ENCODE data around the gene SCUBE1. TPM values are rescaled to one million over a fixed set of nuclear protein-coding genes. Genes with fewer than 3 reads are reported as not detected.

The SCUBE1 gene
- total RNA-seq, 4 donors from 2014 or later = 0.68 to 6.4 (median 1.7) TPM

- DNase-seq = peak; percentile 35
- peaks cover 4 to 14% (median 9%) of the 10 kb centered on the region in 4 donors for H3K4me1 ChIP-seq
- H3K9me3 ChIP-seq = no peaks in the 10 kb centered on the region
- 55% methylated on average over 12 of the region's 13 CpGs; no CpG with 5 or more reads in 1 of the 2 donors for WGBS, 2 donors (ENCODE audit: low coverage in 1 of 2)
- intact Hi-C loops (cut with DNase I; ENCODE audit: low total_unique reads) (loop anchor here (5.0 to 10.0 kb wide), 2 partner anchors 107 to 1731 kb away; no protein-coding TSS in a partner anchor), in situ Hi-C loops (cut with MboI; ENCODE audit: low pct_ligation_motif_present in 1 of 4, low pct_unique_long_range_greater_than_20kb in 1 of 4, low sequenced_read_pairs in 3 of 4) (loop anchor here in 3 of 4 donors (10.0 kb wide), 3 partner anchors 67 to 107 kb away; partner anchors contain the start of gene SCUBE1 (in 2 of the 3))
- H3K36me3 ChIP-seq = no peaks in the 10 kb centered on the region
- TF ChIP-seq POLR2A (IDR thresholded peaks at IDR 0.05) (no peak), POLR2AphosphoS5 (IDR thresholded peaks at IDR 0.05) (peak in 1 of 3 donors; percentile 11), EP300 (IDR thresholded peaks at IDR 0.05; ENCODE audit: low read depth) (no peak), CTCF (IDR thresholded peaks at IDR 0.05) (no peak)
- no peak overlapping the region for H3K4me3 ChIP-seq
- no peaks in the 10 kb centered on the region for H3K27me3 ChIP-seq
- peak overlapping the region in 1 of 4 donors; percentile 14 for H3K27ac ChIP-seq
Measured at GRCh38 chr22:43277987-43278601, 65.1 kb downstream of the SCUBE1 start.

- peaks cover 4 to 14% (median 9%) of the 10 kb centered on the region in 4 donors for H3K4me1 ChIP-seq
- no peaks in the 10 kb centered on the region for H3K27me3 ChIP-seq
- in situ Hi-C loops (cut with MboI; ENCODE audit: low pct_ligation_motif_present in 1 of 4, low pct_unique_long_range_greater_than_20kb in 1 of 4, low sequenced_read_pairs in 3 of 4) = loop anchor here in 3 of 4 donors (10.0 kb wide), 3 partner anchors 68 to 108 kb away; partner anchors contain the start of gene SCUBE1 (in 2 of the 3)
- no peaks in the 10 kb centered on the region for H3K9me3 ChIP-seq
- no peak for DNase-seq
- no peak overlapping the region for H3K4me3 ChIP-seq
- no peak for TF ChIP-seq EP300 (IDR thresholded peaks at IDR 0.05; ENCODE audit: low read depth)
- TF ChIP-seq POLR2AphosphoS5 (IDR thresholded peaks at IDR 0.05) = no peak
- no peak for TF ChIP-seq POLR2A (IDR thresholded peaks at IDR 0.05)
- no peak for TF ChIP-seq CTCF (IDR thresholded peaks at IDR 0.05)
- intact Hi-C loops (cut with DNase I; ENCODE audit: low total_unique reads) = loop anchor here (5.0 to 10.0 kb wide), 2 partner anchors 108 to 1730 kb away; no protein-coding TSS in a partner anchor
- WGBS, 2 donors (ENCODE audit: low coverage in 1 of 2) = 80 to 97% methylated on average over 2 to 10 of the region's 10 CpGs
- no peaks in the 10 kb centered on the region for H3K36me3 ChIP-seq
- no peak overlapping the region for H3K27ac ChIP-seq
Measured at GRCh38 chr22:43277091-43277490, 66.1 kb downstream of the SCUBE1 start.

- in situ Hi-C loops (cut with MboI; ENCODE audit: low pct_ligation_motif_present in 1 of 4, low pct_unique_long_range_greater_than_20kb in 1 of 4, low sequenced_read_pairs in 3 of 4) (loop anchor here in 3 of 4 donors (10.0 kb wide), 3 partner anchors 68 to 108 kb away; partner anchors contain the start of gene SCUBE1 (in 2 of the 3)), intact Hi-C loops (cut with DNase I; ENCODE audit: low total_unique reads) (loop anchor here (5.0 to 10.0 kb wide), 2 partner anchors 108 to 1729 kb away; no protein-coding TSS in a partner anchor)
- no peak overlapping the region for H3K4me3 ChIP-seq
- H3K9me3 ChIP-seq = no peaks in the 10 kb centered on the region
- WGBS, 2 donors (ENCODE audit: low coverage in 1 of 2) = 89 to 93% methylated on average over 2 to 12 of the region's 12 CpGs
- no peak for DNase-seq
- TF ChIP-seq CTCF (IDR thresholded peaks at IDR 0.05) (no peak), POLR2AphosphoS5 (IDR thresholded peaks at IDR 0.05) (no peak), POLR2A (IDR thresholded peaks at IDR 0.05) (no peak), EP300 (IDR thresholded peaks at IDR 0.05; ENCODE audit: low read depth) (no peak)
- no peaks in the 10 kb centered on the region for H3K36me3 ChIP-seq
- H3K27me3 ChIP-seq = no peaks in the 10 kb centered on the region
- peaks cover 4 to 14% (median 9%) of the 10 kb centered on the region in 4 donors for H3K4me1 ChIP-seq
- no peak overlapping the region for H3K27ac ChIP-seq
Measured at GRCh38 chr22:43276321-43276720, 66.9 kb downstream of the SCUBE1 start.

- Histone ChIP-seq H3K9me3 (no peaks in the 10 kb centered on the region), H3K4me3 (no peak overlapping the region), H3K4me1 (peaks cover 4 to 14% (median 9%) of the 10 kb centered on the region in 4 donors), H3K27me3 (no peaks in the 10 kb centered on the region), H3K36me3 (no peaks in the 10 kb centered on the region), H3K27ac (no peak overlapping the region)
- in situ Hi-C loops (cut with MboI; ENCODE audit: low pct_ligation_motif_present in 1 of 4, low pct_unique_long_range_greater_than_20kb in 1 of 4, low sequenced_read_pairs in 3 of 4) (loop anchor here in 3 of 4 donors (10.0 kb wide), 3 partner anchors 69 to 109 kb away; partner anchors contain the start of gene SCUBE1 (in 2 of the 3)), intact Hi-C loops (cut with DNase I; ENCODE audit: low total_unique reads) (loop anchor here (5.0 to 10.0 kb wide), 2 partner anchors 109 to 1728 kb away; no protein-coding TSS in a partner anchor)
- no peak for TF ChIP-seq POLR2AphosphoS5 (IDR thresholded peaks at IDR 0.05)
- TF ChIP-seq CTCF (IDR thresholded peaks at IDR 0.05) = no peak
- TF ChIP-seq POLR2A (IDR thresholded peaks at IDR 0.05) = no peak
- no peak for TF ChIP-seq EP300 (IDR thresholded peaks at IDR 0.05; ENCODE audit: low read depth)
- no peak for DNase-seq
- 78 to 79% methylated on average over 15 to 19 of the region's 19 CpGs for WGBS, 2 donors (ENCODE audit: low coverage in 1 of 2)
Measured at GRCh38 chr22:43275545-43276317, 67.4 kb downstream of the SCUBE1 start.
